ENCODE measurements around the gene HOXD8. TPM values are rescaled to one million over a fixed set of nuclear protein-coding genes. Genes with fewer than 3 reads are reported as not detected.
A peak's percentile ranks its signal among the peaks of the same experiment; 100 is the strongest.

Gene HOXD8
- total RNA-seq, 2 donors from 2014 or later: not detected

DNA sequence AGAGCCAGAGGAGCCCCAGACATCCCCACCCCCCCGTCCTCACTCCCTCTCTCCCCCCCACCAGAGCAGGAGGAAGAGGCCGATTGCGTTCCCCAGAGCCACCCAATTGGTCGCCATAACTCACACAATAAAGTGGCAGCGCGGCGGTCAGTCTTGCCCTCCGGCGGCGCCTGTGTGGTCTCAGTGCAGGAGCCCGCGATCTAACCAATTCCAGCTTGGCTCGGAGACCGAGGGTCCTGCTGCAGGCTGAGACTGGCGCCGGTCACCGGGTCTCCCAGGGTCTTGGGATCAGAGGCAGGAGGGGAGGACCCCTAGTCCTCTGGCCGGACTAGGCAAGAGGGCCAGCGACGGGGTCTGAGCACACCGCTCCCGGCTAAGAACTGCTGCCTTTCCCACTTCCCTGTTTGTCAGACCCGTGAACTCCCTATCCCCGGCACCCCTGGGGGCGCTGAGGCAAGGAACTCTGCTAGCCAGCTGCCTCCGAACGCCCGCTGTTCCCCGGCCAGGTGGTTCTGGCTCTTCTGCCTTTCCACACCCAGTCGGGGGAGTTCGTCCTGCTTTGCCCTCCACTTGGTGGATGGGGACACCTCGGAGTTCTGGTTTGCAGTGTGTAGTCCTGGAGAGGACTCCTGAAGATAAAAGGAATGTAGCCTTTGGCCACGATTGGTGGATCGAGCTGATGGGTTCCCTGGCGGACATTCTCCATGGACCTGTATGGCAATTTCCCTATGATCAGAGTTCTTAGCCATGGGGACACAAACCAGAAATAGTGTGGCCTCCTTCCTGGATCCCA, 30.9 kb upstream of the HOXD8 start:
- no peaks in the 10 kb centered on the region for H3K9me3 Mint-ChIP-seq
- H3K27ac Mint-ChIP-seq: peak overlapping the region in 1 of 2 donors; percentile 36
- peaks cover 10 to 42% of the 10 kb centered on the region in 2 donors for H3K36me3 Mint-ChIP-seq
- ATAC-seq (no peak), DNase-seq (ENCODE audit: low spot score in 2 of 2) (no peak)

GRCh38 chr2:176099159-176099727, 30.3 kb upstream of the HOXD8 start:
- Mint-ChIP-seq H3K27ac (no peak overlapping the region), H3K36me3 (peaks cover 10 to 35% of the 10 kb centered on the region in 2 donors), H3K9me3 (no peaks in the 10 kb centered on the region)
- ATAC-seq (no peak), DNase-seq (ENCODE audit: low spot score in 2 of 2) (no peak)

GRCh38 chr2:176099728-176100546, 29.6 kb upstream of the HOXD8 start, which contains the start of gene HOXD12:
TSS of gene HOXD12 (plus strand) at chr2:176099795. CDS start at chr2:176099802, 7 bp downstream.
- peaks cover 10 to 31% of the 10 kb centered on the region in 2 donors for H3K36me3 Mint-ChIP-seq
- H3K9me3 Mint-ChIP-seq: no peaks in the 10 kb centered on the region
- ATAC-seq: no peak
- DNase-seq (ENCODE audit: low spot score in 2 of 2): no peak
- H3K27ac Mint-ChIP-seq: peak within 1 kb of the TSS in 1 of 2 donors; percentile 36

DNA sequence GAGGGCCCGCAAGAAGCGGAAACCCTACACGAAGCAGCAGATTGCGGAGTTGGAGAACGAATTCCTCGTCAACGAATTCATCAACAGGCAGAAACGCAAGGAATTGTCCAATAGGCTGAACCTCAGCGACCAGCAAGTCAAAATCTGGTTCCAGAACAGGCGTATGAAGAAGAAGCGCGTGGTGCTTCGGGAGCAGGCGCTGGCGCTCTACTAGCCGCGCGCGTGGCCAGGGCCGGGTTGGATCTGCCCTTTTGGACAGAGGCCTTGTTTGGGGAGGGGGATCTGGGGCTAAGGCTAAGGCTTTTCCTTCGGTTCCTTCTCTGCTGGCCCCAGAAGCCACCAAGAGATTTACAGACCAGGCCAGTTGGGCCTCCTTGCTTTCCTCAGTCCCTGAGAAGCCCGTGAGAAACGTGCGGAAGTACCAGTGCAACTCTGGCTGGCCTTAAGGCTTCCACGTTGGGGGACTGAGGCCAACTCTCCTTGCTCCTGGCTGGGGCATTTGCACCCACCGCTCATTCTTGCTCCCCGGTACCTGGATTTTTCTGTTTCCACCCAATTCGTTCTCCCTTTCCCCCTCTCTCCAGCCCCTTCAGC, 28.9 kb upstream of the HOXD8 start:
- no peaks in the 10 kb centered on the region for H3K9me3 Mint-ChIP-seq
- ATAC-seq: no peak
- DNase-seq (ENCODE audit: low spot score in 2 of 2): no peak
- H3K36me3 Mint-ChIP-seq: peaks cover 10 to 31% of the 10 kb centered on the region in 2 donors
- H3K27ac Mint-ChIP-seq: no peak overlapping the region

DNA sequence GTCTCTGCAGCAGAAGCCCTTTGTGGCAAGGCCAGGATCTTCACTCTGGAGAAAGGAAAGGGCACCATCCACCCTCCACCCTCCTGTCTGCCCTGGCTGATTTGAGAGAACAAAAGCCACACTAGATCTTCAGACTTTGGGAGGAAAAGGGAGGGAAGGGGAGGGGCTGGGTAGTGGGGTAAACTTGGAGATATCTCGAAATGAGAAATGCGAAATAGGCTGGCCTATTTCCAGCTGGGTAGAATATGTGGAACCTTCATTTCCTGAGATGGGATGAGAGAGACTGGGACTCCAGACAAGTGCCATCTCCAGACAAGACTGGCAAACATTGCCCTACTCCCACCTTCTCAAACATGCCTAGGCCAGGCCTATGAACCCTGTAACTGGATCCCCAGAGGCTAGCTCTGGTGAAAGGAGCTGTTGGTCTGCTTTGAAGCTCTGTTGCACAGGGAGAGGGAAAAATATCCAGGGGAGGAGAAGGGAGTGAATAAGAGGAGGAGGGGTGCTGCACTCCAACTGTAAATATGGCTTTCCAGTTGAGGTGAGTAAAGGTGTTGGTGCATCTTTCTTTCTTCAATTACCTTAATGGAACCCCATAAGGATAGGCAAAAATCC, 28.2 kb upstream of the HOXD8 start:
- Mint-ChIP-seq H3K27ac (no peak overlapping the region), H3K36me3 (peaks cover 10 to 34% of the 10 kb centered on the region in 2 donors), H3K9me3 (no peaks in the 10 kb centered on the region)
- no peak for DNase-seq (ENCODE audit: low spot score in 2 of 2)
- no peak for ATAC-seq

DNA sequence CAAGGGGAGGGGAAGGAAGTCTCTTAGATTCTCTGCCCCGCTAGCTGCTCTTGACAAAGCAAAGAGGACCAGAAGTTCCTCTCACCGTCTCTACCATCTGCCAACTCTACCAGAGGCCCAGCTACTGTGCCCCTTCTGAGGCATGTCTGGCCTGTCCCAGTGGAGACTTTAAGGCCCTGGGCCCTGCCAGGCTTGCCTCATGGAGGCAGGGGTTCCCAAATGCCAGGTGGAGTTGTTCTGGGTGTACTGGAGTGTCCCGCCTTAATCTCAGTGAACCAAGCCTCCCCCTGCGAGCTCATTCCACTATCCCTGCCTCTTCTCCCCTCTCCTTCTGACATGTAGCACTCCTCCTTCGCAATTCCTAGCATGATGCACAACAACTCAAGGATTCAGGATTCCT, 27.7 kb upstream of the HOXD8 start:
- Mint-ChIP-seq H3K9me3 (no peaks in the 10 kb centered on the region), H3K36me3 (peaks cover 10 to 34% of the 10 kb centered on the region in 2 donors), H3K27ac (no peak overlapping the region)
- ATAC-seq: no peak
- no peak for DNase-seq (ENCODE audit: low spot score in 2 of 2)

GRCh38 chr2:176102309-176102866, 27.1 kb upstream of the HOXD8 start:
- DNase-seq (ENCODE audit: low spot score in 2 of 2) (no peak), ATAC-seq (no peak)
- no peaks in the 10 kb centered on the region for H3K9me3 Mint-ChIP-seq
- H3K36me3 Mint-ChIP-seq: peaks cover 10 to 34% of the 10 kb centered on the region in 2 donors
- no peak overlapping the region for H3K27ac Mint-ChIP-seq

DNA sequence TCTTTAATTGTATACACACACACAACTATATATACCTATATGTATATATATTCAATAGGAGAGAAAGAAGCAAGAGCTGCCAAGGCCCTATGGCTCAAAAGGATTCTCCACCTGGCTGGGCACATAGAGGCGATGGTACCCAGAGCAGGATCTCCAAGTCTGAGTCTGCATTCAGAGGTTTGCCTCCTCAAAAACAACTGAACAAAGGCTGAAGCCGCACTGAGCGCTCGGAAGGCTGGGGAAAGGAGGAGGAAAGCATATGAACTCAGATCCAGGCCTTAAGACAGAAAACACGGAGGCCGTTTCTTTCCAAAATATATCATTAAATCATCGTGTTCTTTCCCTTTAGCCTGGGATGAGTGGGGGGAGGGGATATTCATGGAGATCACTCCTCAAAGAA, 26.3 kb upstream of the HOXD8 start:
- no peaks in the 10 kb centered on the region for H3K9me3 Mint-ChIP-seq
- no peak for DNase-seq (ENCODE audit: low spot score in 2 of 2)
- H3K36me3 Mint-ChIP-seq: peaks cover 10 to 34% of the 10 kb centered on the region in 2 donors
- no peak for ATAC-seq
- no peak overlapping the region for H3K27ac Mint-ChIP-seq

DNA sequence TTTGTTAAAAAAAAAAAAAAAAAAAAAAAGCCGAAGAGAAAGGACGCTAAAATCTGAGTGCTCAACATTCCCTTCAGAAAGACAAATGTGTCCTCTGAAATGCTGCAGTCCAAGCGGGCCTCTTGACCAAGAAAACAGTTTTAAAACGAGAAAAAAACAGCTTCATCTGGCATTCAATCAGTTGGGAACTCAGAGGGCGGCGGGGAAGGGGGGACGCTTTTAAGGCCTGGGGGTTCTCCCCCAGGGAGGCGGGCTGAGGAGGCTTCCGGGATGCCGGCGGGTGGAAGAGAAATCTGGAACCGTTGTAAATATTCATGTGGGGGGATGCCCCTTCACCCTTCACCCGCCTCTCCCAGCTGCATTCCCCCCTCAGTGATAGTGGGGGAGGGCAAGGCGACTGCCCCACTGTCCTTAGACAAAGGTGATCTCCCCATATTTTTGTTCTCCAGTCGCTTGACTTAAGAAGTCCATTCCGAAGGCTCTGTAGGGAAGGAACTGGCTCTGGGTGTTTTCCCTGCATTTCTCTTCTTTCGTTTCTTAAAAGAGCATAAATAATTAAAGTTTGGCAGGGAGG, 25.7 kb upstream of the HOXD8 start:
- Mint-ChIP-seq H3K36me3 (peaks cover 10 to 31% of the 10 kb centered on the region in 2 donors), H3K9me3 (no peaks in the 10 kb centered on the region), H3K27ac (no peak overlapping the region)
- no peak for ATAC-seq
- DNase-seq (ENCODE audit: low spot score in 2 of 2): no peak

- H3K9me3 Mint-ChIP-seq: peaks cover 0 to 3% of the 10 kb centered on the region in 2 donors
- DNase-seq (ENCODE audit: low spot score in 2 of 2) (no peak), ATAC-seq (no peak)
- no peak overlapping the region for H3K27ac Mint-ChIP-seq
- H3K36me3 Mint-ChIP-seq: peaks cover 17 to 29% of the 10 kb centered on the region in 2 donors
These were observed 25.0 kb upstream of the HOXD8 start for GRCh38 chr2:176104316-176105077.

DNA sequence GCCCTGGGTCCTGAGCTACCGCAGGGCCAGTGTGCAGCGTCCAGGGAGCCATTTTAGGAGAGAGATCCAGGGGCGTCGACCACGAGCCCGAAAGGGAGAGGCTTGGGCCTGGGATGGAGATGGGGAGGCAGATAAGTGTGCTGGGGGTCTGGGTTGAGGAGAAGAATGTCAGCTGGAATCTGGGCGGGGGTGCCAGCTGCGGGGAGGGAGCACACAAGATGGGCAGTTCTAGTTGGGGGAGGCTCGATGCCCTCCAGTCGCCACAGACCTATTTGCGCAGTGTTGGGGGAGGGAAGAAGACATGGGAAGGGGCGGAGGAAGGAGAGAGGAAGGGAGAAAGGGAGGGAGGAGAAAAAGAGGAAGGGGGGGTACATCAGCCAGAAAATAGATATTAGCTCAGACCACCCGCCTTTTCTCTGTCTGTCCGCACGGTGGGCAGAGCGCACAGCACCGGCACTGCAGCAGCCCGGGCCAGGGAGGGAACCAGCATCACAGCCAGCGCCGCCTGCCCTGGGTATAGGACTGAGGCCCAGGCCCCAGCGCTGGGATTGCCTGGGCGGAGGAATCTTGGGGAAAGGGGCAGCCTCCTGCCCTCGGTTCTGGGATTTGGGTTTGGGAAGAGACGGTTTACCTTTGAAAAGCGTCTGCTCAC, 24.3 kb upstream of the HOXD8 start:
- peaks cover 0 to 6% of the 10 kb centered on the region in 2 donors for H3K9me3 Mint-ChIP-seq
- peaks cover 19 to 36% of the 10 kb centered on the region in 2 donors for H3K36me3 Mint-ChIP-seq
- no peak for DNase-seq (ENCODE audit: low spot score in 2 of 2)
- no peak for ATAC-seq
- peak overlapping the region in 1 of 2 donors; percentile 22 for H3K27ac Mint-ChIP-seq

GRCh38 chr2:176105730-176106580, 23.6 kb upstream of the HOXD8 start:
- ATAC-seq: peak in 1 of 2 donors; percentile 32
- H3K9me3 Mint-ChIP-seq: peaks cover 0 to 6% of the 10 kb centered on the region in 2 donors
- peaks cover 19 to 40% of the 10 kb centered on the region in 2 donors for H3K36me3 Mint-ChIP-seq
- H3K27ac Mint-ChIP-seq: peak overlapping the region in 1 of 2 donors; percentile 62
- DNase-seq (ENCODE audit: low spot score in 2 of 2): no peak

GRCh38 chr2:176106581-176107539, 22.6 kb upstream of the HOXD8 start, which contains the start of gene HOXD11:
TSS of gene HOXD11 (plus strand) at chr2:176107280. CDS start at chr2:176107356, 76 bp downstream.
- ATAC-seq (peak in 1 of 2 donors; percentile 47), DNase-seq (ENCODE audit: low spot score in 2 of 2) (no peak)
- Mint-ChIP-seq H3K9me3 (peaks cover 0 to 6% of the 10 kb centered on the region in 2 donors), H3K27ac (peak within 1 kb of the TSS in 1 of 2 donors; percentile 62), H3K36me3 (peaks cover 18 to 38% of the 10 kb centered on the region in 2 donors)

Data from activated naive CD4-positive, alpha-beta T cell treated with anti-CD3 and anti-CD28 coated beads, Interleukin-2, amount 50 U/mL, for 72 hours (primary cell).